Measurements from ENCODE around the gene DOCK1.
A peak's percentile ranks its signal among the peaks of the same experiment; 100 is the strongest.

The DOCK1 gene

GRCh38 chr10:127089446-127089845 lies 184.2 kb downstream of the DOCK1 start:
- WGBS (ENCODE audit: extremely low coverage, insufficient coverage, insufficient read length), result no CpG with 5 or more reads among the region's 5 CpGs

GRCh38 chr10:127090138-127090537 lies 184.9 kb downstream of the DOCK1 start:
- H3K18ac ChIP-seq (ENCODE audit: low read length), result no peak overlapping the region
- no peak overlapping the region for H3K27ac ChIP-seq (ENCODE audit: low read depth, low read length)
- no peak overlapping the region for H3K14ac ChIP-seq (ENCODE audit: low read length)
- peaks cover 3 to 12% of the 10 kb centered on the region in 2 experiments for H3K36me3 ChIP-seq (ENCODE audit: control insufficient read depth in 1 of 2, insufficient read depth in 2 of 2, low read length in 2 of 2)
- no peak overlapping the region for H2BK120ac ChIP-seq (ENCODE audit: insufficient read depth, low read length, poor library complexity)
- no CpG with 5 or more reads among the region's 8 CpGs for WGBS (ENCODE audit: extremely low coverage, insufficient coverage, insufficient read length)
- no peak overlapping the region for H2BK5ac ChIP-seq (ENCODE audit: low read depth, low read length, poor library complexity)
- DNase-seq, result peak in 1 of 2 donors; percentile 11
- no peak overlapping the region for H4K8ac ChIP-seq (ENCODE audit: low read depth, low read length)
- H3K79me1 ChIP-seq (ENCODE audit: low read length), result no peaks in the 10 kb centered on the region
- H3K4me3 ChIP-seq (ENCODE audit: low read depth, low read length), result no peak overlapping the region
- H4K12ac ChIP-seq (ENCODE audit: low read depth, low read length), result no peak overlapping the region
- H3K9ac ChIP-seq (ENCODE audit: low read length), result no peak overlapping the region
- no peak overlapping the region for H2AK5ac ChIP-seq (ENCODE audit: low read length)
- H3K27me3 ChIP-seq (ENCODE audit: insufficient read depth, low read length), result no peaks in the 10 kb centered on the region
- H2AFZ ChIP-seq (ENCODE audit: insufficient read depth, low read length, poor library complexity), result no peak overlapping the region
- no peaks in the 10 kb centered on the region for H3K9me3 ChIP-seq (ENCODE audit: insufficient read depth, low read depth, low read length)
- H4K91ac ChIP-seq (ENCODE audit: low read depth, low read length), result no peak overlapping the region
- H3K4ac ChIP-seq (ENCODE audit: low read depth, low read length), result no peak overlapping the region
- H2BK12ac ChIP-seq (ENCODE audit: low read length), result no peak overlapping the region
- no peaks in the 10 kb centered on the region for H3K4me1 ChIP-seq (ENCODE audit: control insufficient read depth in 1 of 2, insufficient read depth in 2 of 2, low read length in 2 of 2)
- no peak overlapping the region for H3K23ac ChIP-seq (ENCODE audit: low read length)
- H3K4me2 ChIP-seq (ENCODE audit: low read length), result no peak overlapping the region
- no peaks in the 10 kb centered on the region for H3K79me2 ChIP-seq (ENCODE audit: control insufficient read depth, insufficient read depth, low read length, poor library complexity)

More at GRCh38 chr10:127089446-127089845, 184.2 kb downstream of the DOCK1 start:
- Histone ChIP-seq H2AFZ (ENCODE audit: insufficient read depth, low read length, poor library complexity) (no peak overlapping the region), H3K4ac (ENCODE audit: low read depth, low read length) (no peak overlapping the region), H3K4me1 (ENCODE audit: control insufficient read depth in 1 of 2, insufficient read depth in 2 of 2, low read length in 2 of 2) (no peaks in the 10 kb centered on the region), H3K18ac (ENCODE audit: low read length) (no peak overlapping the region), H3K36me3 (ENCODE audit: control insufficient read depth in 1 of 2, insufficient read depth in 2 of 2, low read length in 2 of 2) (peaks cover 6 to 14% of the 10 kb centered on the region in 2 experiments), H3K27me3 (ENCODE audit: insufficient read depth, low read length) (no peaks in the 10 kb centered on the region), H3K79me2 (ENCODE audit: control insufficient read depth, insufficient read depth, low read length, poor library complexity) (no peaks in the 10 kb centered on the region), H3K23ac (ENCODE audit: low read length) (no peak overlapping the region), H4K8ac (ENCODE audit: low read depth, low read length) (no peak overlapping the region), H2BK120ac (ENCODE audit: insufficient read depth, low read length, poor library complexity) (no peak overlapping the region), H4K12ac (ENCODE audit: low read depth, low read length) (no peak overlapping the region), H3K4me3 (ENCODE audit: low read depth, low read length) (no peak overlapping the region), H3K79me1 (ENCODE audit: low read length) (no peaks in the 10 kb centered on the region), H3K14ac (ENCODE audit: low read length) (no peak overlapping the region), H2BK5ac (ENCODE audit: low read depth, low read length, poor library complexity) (no peak overlapping the region), H3K9me3 (ENCODE audit: insufficient read depth, low read depth, low read length) (peaks cover 1% of the 10 kb centered on the region), H2AK5ac (ENCODE audit: low read length) (no peak overlapping the region), H3K9ac (ENCODE audit: low read length) (no peak overlapping the region), H3K4me2 (ENCODE audit: low read length) (no peak overlapping the region), H3K27ac (ENCODE audit: low read depth, low read length) (no peak overlapping the region), H2BK12ac (ENCODE audit: low read length) (no peak overlapping the region), H4K91ac (ENCODE audit: low read depth, low read length) (no peak overlapping the region)
- DNase-seq, result no peak

- Histone ChIP-seq H3K4me3 (ENCODE audit: low read depth, low read length) (no peak overlapping the region), H3K4me1 (ENCODE audit: control insufficient read depth in 1 of 2, insufficient read depth in 2 of 2, low read length in 2 of 2) (no peaks in the 10 kb centered on the region), H3K79me1 (ENCODE audit: low read length) (no peaks in the 10 kb centered on the region), H3K18ac (ENCODE audit: low read length) (no peak overlapping the region), H3K9me3 (ENCODE audit: insufficient read depth, low read depth, low read length) (no peaks in the 10 kb centered on the region), H2BK120ac (ENCODE audit: insufficient read depth, low read length, poor library complexity) (no peak overlapping the region), H2AFZ (ENCODE audit: insufficient read depth, low read length, poor library complexity) (no peak overlapping the region), H3K27me3 (ENCODE audit: insufficient read depth, low read length) (no peaks in the 10 kb centered on the region), H3K79me2 (ENCODE audit: control insufficient read depth, insufficient read depth, low read length, poor library complexity) (no peaks in the 10 kb centered on the region), H2BK5ac (ENCODE audit: low read depth, low read length, poor library complexity) (no peak overlapping the region), H3K14ac (ENCODE audit: low read length) (no peak overlapping the region), H3K23ac (ENCODE audit: low read length) (no peak overlapping the region), H3K9ac (ENCODE audit: low read length) (no peak overlapping the region), H3K27ac (ENCODE audit: low read depth, low read length) (no peak overlapping the region), H3K4ac (ENCODE audit: low read depth, low read length) (no peak overlapping the region), H4K8ac (ENCODE audit: low read depth, low read length) (no peak overlapping the region), H4K12ac (ENCODE audit: low read depth, low read length) (no peak overlapping the region), H2AK5ac (ENCODE audit: low read length) (no peak overlapping the region), H2BK12ac (ENCODE audit: low read length) (no peak overlapping the region), H3K36me3 (ENCODE audit: control insufficient read depth in 1 of 2, insufficient read depth in 2 of 2, low read length in 2 of 2) (peaks cover 7 to 16% of the 10 kb centered on the region in 2 experiments), H4K91ac (ENCODE audit: low read depth, low read length) (no peak overlapping the region), H3K4me2 (ENCODE audit: low read length) (no peak overlapping the region)
- WGBS (ENCODE audit: extremely low coverage, insufficient coverage, insufficient read length), result no CpG with 5 or more reads among the region's 7 CpGs
- no peak for DNase-seq
These were observed 186.1 kb downstream of the DOCK1 start for GRCh38 chr10:127091354-127091753.

GRCh38 chr10:127092916-127093315 lies 187.7 kb downstream of the DOCK1 start:
- H3K4ac ChIP-seq (ENCODE audit: low read depth, low read length), result no peak overlapping the region
- DNase-seq, result no peak
- H3K36me3 ChIP-seq (ENCODE audit: control insufficient read depth in 1 of 2, insufficient read depth in 2 of 2, low read length in 2 of 2), result peaks cover 9 to 18% of the 10 kb centered on the region in 2 experiments
- no peak overlapping the region for H4K8ac ChIP-seq (ENCODE audit: low read depth, low read length)
- no peak overlapping the region for H3K9ac ChIP-seq (ENCODE audit: low read length)
- no peaks in the 10 kb centered on the region for H3K79me2 ChIP-seq (ENCODE audit: control insufficient read depth, insufficient read depth, low read length, poor library complexity)
- no peak overlapping the region for H3K4me2 ChIP-seq (ENCODE audit: low read length)
- H2AFZ ChIP-seq (ENCODE audit: insufficient read depth, low read length, poor library complexity), result no peak overlapping the region
- H2BK12ac ChIP-seq (ENCODE audit: low read length), result no peak overlapping the region
- H2AK5ac ChIP-seq (ENCODE audit: low read length), result no peak overlapping the region
- H4K91ac ChIP-seq (ENCODE audit: low read depth, low read length), result no peak overlapping the region
- no peak overlapping the region for H2BK5ac ChIP-seq (ENCODE audit: low read depth, low read length, poor library complexity)
- no CpG with 5 or more reads among the region's 9 CpGs for WGBS (ENCODE audit: extremely low coverage, insufficient coverage, insufficient read length)
- H3K23ac ChIP-seq (ENCODE audit: low read length), result no peak overlapping the region
- H3K79me1 ChIP-seq (ENCODE audit: low read length), result no peaks in the 10 kb centered on the region
- H3K4me1 ChIP-seq (ENCODE audit: control insufficient read depth in 1 of 2, insufficient read depth in 2 of 2, low read length in 2 of 2), result no peaks in the 10 kb centered on the region
- no peak overlapping the region for H3K4me3 ChIP-seq (ENCODE audit: low read depth, low read length)
- H3K18ac ChIP-seq (ENCODE audit: low read length), result no peak overlapping the region
- no peak overlapping the region for H2BK120ac ChIP-seq (ENCODE audit: insufficient read depth, low read length, poor library complexity)
- no peaks in the 10 kb centered on the region for H3K27me3 ChIP-seq (ENCODE audit: insufficient read depth, low read length)
- H3K9me3 ChIP-seq (ENCODE audit: insufficient read depth, low read depth, low read length), result no peaks in the 10 kb centered on the region
- H3K14ac ChIP-seq (ENCODE audit: low read length), result no peak overlapping the region
- H4K12ac ChIP-seq (ENCODE audit: low read depth, low read length), result no peak overlapping the region
- H3K27ac ChIP-seq (ENCODE audit: low read depth, low read length), result no peak overlapping the region

Data from trophoblast cell (in vitro differentiated cells and primary cell).